D721Med (cell line): ENCODE data around the gene DENND2A.
"Not testable (repeated sequence)": the region's sequence is repeated elsewhere in the genome, so short reads cannot be mapped to it uniquely, and the experiment has no call there.

Experiments
- DNase-seq: peaks from one replicate; pipeline ENCODE4 v3.0.0; 2011; ENCODE audit warnings: low spot score; ENCODE audit not compliant: insufficient read length
- FAIRE-seq: peaks from 2 replicates; lab custom pipeline; 2011; peaks lifted over from hg19 to GRCh38; lab: Jason Lieb, UNC
- CTCF ChIP-seq: IDR thresholded peaks from 2 replicates; pipeline ENCODE4 v1.5.1; 2012; ENCODE audit warnings: mild to moderate bottlenecking, control low read depth; ENCODE audit not compliant: insufficient read depth; ENCODE audit errors: missing control alignments

DENND2A gene

GRCh38 chr7:140568021-140568813, 72.4 kb downstream of the DENND2A start:
- DNase-seq (no peak), FAIRE-seq (no peak)
- no peak for TF ChIP-seq CTCF

GRCh38 chr7:140566186-140566585, 74.4 kb downstream of the DENND2A start:
- FAIRE-seq, DNase-seq: not testable (repeated sequence)

- FAIRE-seq, DNase-seq: not testable (repeated sequence)
Measured at GRCh38 chr7:140565761-140566160, 74.9 kb downstream of the DENND2A start.

GRCh38 chr7:140564643-140565042, 76.0 kb downstream of the DENND2A start:
- FAIRE-seq (no peak), DNase-seq (no peak)
- TF ChIP-seq CTCF: no peak

GRCh38 chr7:140562926-140563481, 77.6 kb downstream of the DENND2A start:
- no peak for FAIRE-seq
- DNase-seq: no peak
- no peak for TF ChIP-seq CTCF

GRCh38 chr7:140559410-140559809, 81.2 kb downstream of the DENND2A start:
- DNase-seq: no peak

GRCh38 chr7:140557809-140558518, 82.6 kb downstream of the DENND2A start:
- no peak for TF ChIP-seq CTCF
- DNase-seq: no peak
- FAIRE-seq: no peak

More at GRCh38 chr7:140559410-140559809, 81.2 kb downstream of the DENND2A start:
- FAIRE-seq: no peak
- TF ChIP-seq CTCF: no peak

- DNase-seq: no peak
- TF ChIP-seq CTCF: no peak
- no peak for FAIRE-seq
Measured at GRCh38 chr7:140557069-140557468, 83.5 kb downstream of the DENND2A start.

GRCh38 chr7:140553236-140553635, 87.4 kb downstream of the DENND2A start:
- DNase-seq, FAIRE-seq: not testable (repeated sequence)
